Spinal cord (tissue), 10 donors: ENCODE measurements around the gene CCDC187. TPM values are rescaled to one million over a fixed set of nuclear protein-coding genes. Genes with fewer than 3 reads are reported as not detected.

Experiments used
- DNase-seq, 6 donors: peaks; one replicate each; pipeline versions ENCODE4 v3.0.0 to v3.0.0-alpha.2; 2013 to 2015; ENCODE audit warnings: low spot score in 6 of 6, low read depth in 4 of 6
- H3K27ac ChIP-seq: one replicate; pipeline ENCODE4 v1.5.1; 2013; ENCODE audit warnings: low read depth, low read length, control low read depth
- H3K27me3 ChIP-seq: one replicate; pipeline ENCODE4 v1.6.1; 2013; ENCODE audit warnings: low read length; ENCODE audit not compliant: control insufficient read depth, insufficient read depth
- H3K36me3 ChIP-seq: one replicate; pipeline ENCODE4 v1.6.1; 2013; ENCODE audit warnings: low read length; ENCODE audit not compliant: control insufficient read depth, insufficient read depth
- H3K4me1 ChIP-seq: one replicate; pipeline ENCODE4 v1.6.1; 2013; ENCODE audit warnings: low read length; ENCODE audit not compliant: control insufficient read depth, insufficient read depth
- H3K4me3 ChIP-seq: one replicate; pipeline ENCODE4 v1.5.1; 2013; ENCODE audit warnings: low read depth, low read length, control low read depth
- H3K9me3 ChIP-seq: one replicate; pipeline ENCODE4 v1.6.1; 2013; ENCODE audit warnings: low read length; ENCODE audit not compliant: control insufficient read depth, insufficient read depth
- WGBS: methylation state at CpG from one replicate; pipeline ENCODE4 v1.1.5; 2013; ENCODE audit warnings: missing lambda C conversion rate; ENCODE audit not compliant: insufficient coverage; 5-methylcytosine and 5-hydroxymethylcytosine counted together
- polyA plus RNA-seq, 2 donors: library from polyadenylated mRNA; unstranded; fragments of 120-200 nt; gene quantifications; one replicate each; pipeline ENCODE4 v1.2.1, GENCODE V29; 2013; ENCODE audit not compliant: insufficient read length in 2 of 2
- total RNA-seq, 2 donors: library from RNA; depleted of rRNA in 1 of 2; stranded (reverse); fragments of 120-200 nt in 1 of 2; fragments of >200 nt in 1 of 2; gene quantifications; one replicate each; pipeline versions ENCODE4 v1.2.3 to v1.2.4, GENCODE V29; 2013 to 2014
- donor health status: healthy.

CCDC187 gene
- total and polyA plus RNA-seq, 4 donors = 0.05 to 0.33 (median 0.15) TPM

DNA sequence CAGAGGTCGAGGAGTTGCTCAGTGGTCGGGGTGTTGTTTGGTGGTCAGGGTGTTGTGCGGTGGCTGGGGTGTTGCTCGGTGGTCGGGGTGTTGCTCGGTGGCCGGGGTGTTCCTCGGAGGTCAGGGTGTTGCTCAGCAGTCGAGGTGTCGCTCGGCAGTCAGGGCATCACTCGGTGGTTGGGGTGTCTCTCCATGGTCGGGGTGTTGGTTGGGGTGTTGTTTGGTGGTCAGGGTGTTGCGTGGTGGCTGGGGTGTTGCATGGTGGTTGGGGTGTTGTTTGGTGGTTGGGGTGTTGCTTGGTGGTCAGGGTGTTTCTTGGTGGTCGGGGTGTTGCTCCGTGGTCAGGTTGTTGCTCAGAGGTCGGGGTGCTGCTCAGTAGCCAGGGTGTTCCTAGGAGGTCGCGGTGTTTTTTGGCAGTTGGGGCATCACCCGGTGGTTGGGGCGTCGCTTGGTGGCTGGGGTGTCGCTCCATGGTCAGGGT is 12.4 kb upstream of the CCDC187 start:
- 94% methylated on average over 18 of the region's 23 CpGs for WGBS
- Histone ChIP-seq H3K27ac (no peak overlapping the region), H3K4me1 (no peaks in the 10 kb centered on the region), H3K27me3 (no peaks in the 10 kb centered on the region), H3K36me3 (no peaks in the 10 kb centered on the region), H3K9me3 (peaks cover 3% of the 10 kb centered on the region), H3K4me3 (no peak overlapping the region)
- DNase-seq = no peak

DNA sequence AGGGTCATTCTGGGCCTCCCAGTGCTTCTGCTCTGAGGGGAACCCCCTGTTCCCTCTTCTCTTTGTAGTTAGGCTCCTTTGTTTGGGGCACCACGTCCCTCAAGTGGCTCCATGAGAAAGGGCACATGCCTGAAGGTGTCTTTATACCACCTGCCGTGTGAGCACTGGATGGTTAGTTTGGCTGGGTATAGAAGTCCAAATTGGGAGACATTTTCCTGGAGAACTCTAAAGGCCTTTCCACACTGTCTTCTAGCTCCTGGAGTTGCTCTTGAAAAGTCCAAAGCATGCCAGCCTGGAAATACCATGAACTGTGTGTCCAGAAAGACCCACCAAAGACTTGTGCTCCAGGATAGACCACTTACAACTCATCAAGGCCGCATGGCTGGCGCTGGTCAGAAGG is 11.1 kb upstream of the CCDC187 start:
- Histone ChIP-seq H3K27ac (no peak overlapping the region), H3K4me1 (peaks cover 9% of the 10 kb centered on the region), H3K27me3 (no peaks in the 10 kb centered on the region), H3K36me3 (peaks cover 2% of the 10 kb centered on the region), H3K4me3 (no peak overlapping the region), H3K9me3 (peaks cover 3% of the 10 kb centered on the region)
- 75% methylated on average over 4 of the region's 4 CpGs for WGBS
- no peak for DNase-seq

DNA sequence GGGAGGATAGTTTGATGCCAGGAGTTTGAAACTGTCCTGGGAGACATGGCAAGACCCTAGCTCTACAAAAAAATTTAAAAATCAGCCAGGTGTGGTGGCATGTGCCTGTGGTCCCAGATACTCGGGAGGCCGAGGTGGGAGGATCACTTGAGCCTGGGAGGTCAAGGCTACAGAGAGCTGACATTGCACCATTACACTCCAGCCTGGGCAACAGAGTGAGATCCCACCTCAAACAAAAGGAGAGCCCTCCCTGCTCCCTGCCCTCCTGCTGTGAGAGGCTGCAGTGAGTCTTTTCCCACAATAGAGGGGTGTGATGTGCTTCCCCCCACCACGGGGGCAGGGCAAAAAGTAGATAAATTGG is 10.1 kb upstream of the CCDC187 start:
- peaks cover 15% of the 10 kb centered on the region for H3K4me1 ChIP-seq
- DNase-seq = no peak
- peaks cover 5% of the 10 kb centered on the region for H3K36me3 ChIP-seq
- 82% methylated on average over 2 of the region's 3 CpGs for WGBS
- no peaks in the 10 kb centered on the region for H3K27me3 ChIP-seq
- H3K27ac ChIP-seq = no peak overlapping the region
- peaks cover 3% of the 10 kb centered on the region for H3K9me3 ChIP-seq
- H3K4me3 ChIP-seq = no peak overlapping the region

DNA sequence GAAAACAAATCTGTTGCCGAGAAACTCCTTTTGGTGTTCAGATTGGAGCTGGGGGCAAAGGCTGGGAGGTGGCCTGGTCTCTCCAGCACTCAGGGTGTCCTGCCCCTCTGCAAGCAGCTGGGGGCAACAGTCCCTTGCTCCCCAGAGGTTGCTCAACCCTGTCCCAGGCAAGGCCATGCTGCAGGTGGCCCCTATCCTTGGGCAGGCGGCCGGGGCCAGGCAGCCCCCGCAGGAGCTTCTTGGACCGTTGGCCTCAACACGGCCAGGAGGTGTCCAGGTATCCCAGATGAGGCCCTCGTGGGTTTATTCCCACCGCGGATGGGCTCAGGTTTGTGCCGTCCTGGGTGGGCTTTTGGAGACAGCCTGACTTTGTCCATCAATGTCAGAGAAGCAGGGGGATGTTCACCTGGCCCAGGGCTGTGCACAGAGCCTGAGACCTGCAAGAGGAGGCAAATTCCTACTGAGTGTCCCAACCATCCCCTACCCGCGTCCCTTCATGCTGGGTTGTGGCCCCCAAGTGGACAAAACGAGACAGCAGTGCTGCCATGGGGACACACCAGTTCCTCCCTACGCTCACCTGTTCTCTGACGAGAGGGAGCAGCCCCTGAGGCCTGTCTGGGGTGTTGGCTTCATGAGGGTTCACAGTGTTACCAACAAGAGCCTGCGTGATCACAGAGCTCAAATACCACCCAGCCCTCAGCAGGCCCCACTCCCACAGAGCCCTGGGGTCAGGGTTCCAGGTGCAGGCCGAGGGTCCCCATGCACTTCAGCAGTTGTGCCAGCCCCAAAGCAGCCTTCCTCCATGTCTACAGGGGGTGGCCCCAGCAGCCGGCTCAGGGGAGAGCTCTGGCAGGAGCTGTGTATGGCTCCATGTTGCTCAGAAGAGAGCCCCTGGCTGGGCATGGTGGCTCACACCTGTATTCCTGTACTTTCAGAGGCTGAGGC is 9.5 kb upstream of the CCDC187 start:
- WGBS = 91% methylated on average over 18 of the region's 18 CpGs
- no peaks in the 10 kb centered on the region for H3K27me3 ChIP-seq
- no peak overlapping the region for H3K4me3 ChIP-seq
- DNase-seq = no peak
- H3K36me3 ChIP-seq = peaks cover 5% of the 10 kb centered on the region
- H3K4me1 ChIP-seq = peaks cover 18% of the 10 kb centered on the region
- H3K27ac ChIP-seq = no peak overlapping the region
- H3K9me3 ChIP-seq = peaks cover 3% of the 10 kb centered on the region

DNA sequence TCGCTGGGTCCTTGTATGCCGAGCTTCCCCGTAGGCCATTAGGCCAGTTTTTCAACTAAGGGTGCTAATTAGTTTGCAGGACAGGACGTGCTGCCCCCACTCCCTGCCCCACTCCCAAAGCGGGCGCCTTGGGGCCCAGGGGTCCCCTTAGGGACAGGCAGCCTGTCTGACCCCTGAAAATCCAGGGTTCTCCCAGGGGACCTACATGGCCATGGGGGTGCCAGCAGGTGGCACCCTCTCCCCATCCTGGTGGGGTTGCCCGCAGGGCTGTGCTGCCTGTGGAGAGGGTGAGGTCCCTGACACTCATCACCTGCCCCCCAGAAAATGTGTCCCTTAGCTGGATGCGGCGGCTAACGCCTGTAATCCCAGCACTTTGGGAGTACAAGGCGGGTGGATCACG is 8.5 kb upstream of the CCDC187 start:
- Histone ChIP-seq H3K36me3 (peaks cover 5% of the 10 kb centered on the region), H3K27me3 (no peaks in the 10 kb centered on the region), H3K9me3 (peaks cover 3% of the 10 kb centered on the region), H3K4me3 (no peak overlapping the region), H3K4me1 (peaks cover 18% of the 10 kb centered on the region), H3K27ac (no peak overlapping the region)
- peak in 1 of 6 donors; percentile 42 for DNase-seq
- WGBS = 87% methylated on average over 9 of the region's 12 CpGs

DNA sequence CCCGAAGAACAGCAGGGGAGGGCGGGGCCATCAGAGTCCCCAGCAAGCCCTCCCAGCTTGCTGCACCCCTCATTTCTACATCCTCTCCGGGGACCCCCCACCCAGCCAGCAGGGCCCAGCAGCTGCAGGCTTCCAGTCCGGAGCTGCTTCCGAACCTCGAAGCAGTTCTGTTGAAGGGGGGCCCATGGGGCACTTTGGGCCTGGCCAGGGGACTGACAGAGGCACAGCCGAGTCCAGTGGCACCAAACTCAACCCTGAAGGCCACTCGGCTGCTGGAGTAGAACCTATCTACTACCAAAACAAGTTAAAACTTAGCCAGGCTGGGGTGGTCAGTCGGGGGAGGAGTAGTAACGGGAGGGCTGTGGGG is 8.1 kb upstream of the CCDC187 start:
- WGBS = 71% methylated on average over 8 of the region's 10 CpGs
- no peak overlapping the region for H3K4me3 ChIP-seq

DNA sequence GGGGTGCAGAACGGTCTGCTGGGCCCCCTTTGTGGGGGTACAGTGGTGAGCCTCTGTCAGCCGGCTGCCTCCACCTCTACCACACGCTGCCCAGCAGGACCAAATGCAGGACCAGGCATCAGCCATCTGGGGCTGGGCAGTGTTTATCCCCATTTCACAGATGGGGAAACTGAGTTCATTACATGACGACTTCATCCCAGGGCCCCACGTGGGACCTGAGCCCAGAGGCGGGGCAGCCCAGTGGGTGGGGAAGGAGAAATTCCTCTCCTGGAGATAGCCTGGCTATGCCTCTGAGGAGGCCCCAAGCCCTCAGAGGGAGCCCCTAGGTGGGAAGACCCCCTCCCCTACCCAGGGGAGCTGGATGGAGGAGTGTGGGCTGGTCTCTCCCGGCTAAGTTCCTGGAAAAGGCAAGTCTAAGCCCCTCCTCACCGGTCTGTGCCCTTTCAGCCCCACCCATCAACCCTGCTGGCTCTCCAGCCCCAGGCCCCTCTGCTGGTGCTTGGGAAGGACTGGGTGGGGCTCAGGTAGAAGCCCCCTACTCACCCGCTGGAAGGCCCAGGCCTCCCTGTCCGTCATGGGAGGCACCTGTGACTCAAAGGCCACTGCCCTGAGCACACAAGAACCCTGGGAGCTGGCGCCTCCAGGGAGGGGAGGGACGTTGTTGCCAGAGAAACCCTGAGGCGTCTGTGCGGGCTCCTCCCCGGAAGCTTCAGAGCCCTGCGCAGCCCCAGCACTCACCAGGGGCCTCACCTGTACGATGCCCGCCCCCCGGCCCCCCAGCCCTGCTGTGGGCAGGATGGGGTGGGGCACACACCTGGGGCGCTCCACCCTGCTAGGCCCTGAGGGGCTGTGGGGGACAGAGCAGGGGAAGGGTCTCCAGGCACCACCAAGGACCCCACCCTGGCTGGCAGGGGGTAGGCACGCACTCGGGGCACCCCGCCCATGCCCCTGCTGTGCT is 7.4 kb upstream of the CCDC187 start:
- no peak for DNase-seq

More for the DNA sequence above, 8.1 kb upstream of the CCDC187 start:
- Histone ChIP-seq H3K9me3 (peaks cover 3% of the 10 kb centered on the region), H3K27ac (no peak overlapping the region), H3K4me1 (peaks cover 18% of the 10 kb centered on the region), H3K27me3 (no peaks in the 10 kb centered on the region), H3K36me3 (peaks cover 5% of the 10 kb centered on the region)
- DNase-seq = no peak

DNA sequence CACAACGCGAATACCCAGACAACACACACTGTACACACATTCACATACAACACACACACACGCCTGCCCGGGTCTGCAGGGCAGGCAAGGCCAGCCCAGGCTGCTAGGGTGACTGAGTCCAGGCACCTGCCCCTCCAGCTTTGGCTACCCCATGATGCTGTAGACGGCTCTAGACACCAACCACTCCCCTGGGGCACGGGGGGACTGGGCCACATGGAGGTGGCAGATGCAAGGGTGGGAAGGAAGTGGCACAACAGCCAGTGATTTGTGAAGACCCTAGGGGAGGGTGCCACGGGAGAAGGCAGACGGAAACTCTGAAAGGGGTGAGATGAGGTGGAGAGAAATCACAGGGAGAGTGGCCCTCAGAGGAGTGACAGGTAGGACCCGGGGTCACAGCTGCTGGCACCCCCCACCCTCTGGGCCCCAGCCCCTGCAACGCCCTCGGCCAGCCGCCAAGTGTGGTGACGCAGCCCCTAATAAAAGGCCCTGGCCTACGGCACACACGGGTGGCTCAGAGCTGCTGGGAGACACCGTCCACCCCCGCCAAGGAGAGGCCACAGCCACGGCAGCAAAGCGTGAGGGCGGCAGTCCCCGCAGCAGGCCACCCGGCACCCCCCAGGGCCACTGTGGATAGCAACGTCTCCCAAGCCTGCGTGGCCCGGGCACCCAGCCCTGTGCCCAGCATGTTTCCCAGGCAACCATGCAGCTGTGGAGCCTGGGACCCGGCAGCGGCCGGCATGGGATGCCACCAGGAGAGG is 6.6 kb upstream of the CCDC187 start:
- Histone ChIP-seq H3K27ac (no peak overlapping the region), H3K9me3 (peaks cover 3% of the 10 kb centered on the region), H3K36me3 (peaks cover 5% of the 10 kb centered on the region), H3K4me3 (no peak overlapping the region), H3K27me3 (no peaks in the 10 kb centered on the region), H3K4me1 (peaks cover 23% of the 10 kb centered on the region)
- 60% methylated on average over 27 of the region's 28 CpGs for WGBS
- no peak for DNase-seq

More for the DNA sequence above, 7.4 kb upstream of the CCDC187 start:
- H3K9me3 ChIP-seq = peaks cover 3% of the 10 kb centered on the region
- 50% methylated on average over 19 of the region's 23 CpGs for WGBS
- H3K27me3 ChIP-seq = no peaks in the 10 kb centered on the region
- peaks cover 18% of the 10 kb centered on the region for H3K4me1 ChIP-seq
- H3K36me3 ChIP-seq = peaks cover 5% of the 10 kb centered on the region
- H3K27ac ChIP-seq = no peak overlapping the region
- H3K4me3 ChIP-seq = no peak overlapping the region

DNA sequence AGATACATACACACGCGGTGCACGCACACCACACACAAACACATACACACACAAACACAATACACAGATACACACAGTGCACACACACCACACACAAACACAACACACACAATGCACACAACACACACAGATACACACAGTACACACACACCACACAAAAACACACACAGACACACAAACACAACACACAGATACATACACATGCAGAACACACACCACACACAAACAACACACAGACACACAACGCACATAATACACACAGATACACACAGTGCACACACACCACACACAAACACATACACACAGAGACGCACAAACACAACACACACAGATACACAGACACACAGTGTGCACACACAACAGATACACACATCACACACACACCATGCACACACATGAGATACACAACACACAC is 5.9 kb upstream of the CCDC187 start:
- no peak overlapping the region for H3K4me3 ChIP-seq
- no peak for DNase-seq
- peaks cover 1% of the 10 kb centered on the region for H3K9me3 ChIP-seq
- H3K27ac ChIP-seq = no peak overlapping the region
- peaks cover 25% of the 10 kb centered on the region for H3K4me1 ChIP-seq
- H3K36me3 ChIP-seq = peaks cover 5% of the 10 kb centered on the region
- no peaks in the 10 kb centered on the region for H3K27me3 ChIP-seq
- WGBS = 94% methylated on average over 5 of the region's 5 CpGs
